Spleen (tissue), 11 donors: ENCODE results near the gene CTSE. TPM values are rescaled to one million over a fixed set of nuclear protein-coding genes. Genes with fewer than 3 reads are reported as not detected.
"Not testable (repeated sequence)": the region's sequence is repeated elsewhere in the genome, so short reads cannot be mapped to it uniquely, and the experiment has no call there.

Experiments
- DNase-seq: peaks from one replicate; pipeline ENCODE4 v3.0.0-alpha.2; 2020
- H3K27ac ChIP-seq, 8 donors: fragments of 200-600 bp; sonication (generic) in 7 of 8; 1 replicate in 4 of 8; 2 replicates in 4 of 8; pipeline versions ENCODE4 v1.5.0 to v1.8.0; 2016 to 2021; ENCODE audit warnings: inconsistent platforms in 4 of 8, mild to moderate bottlenecking in 4 of 8, moderate library complexity in 1 of 8
- H3K27me3 ChIP-seq, 7 donors: fragments of 200-600 bp; sonication (generic) in 6 of 7; replicated peaks in 1 of 7; 1 replicate in 4 of 7; 2 replicates in 3 of 7; pipeline versions ENCODE4 v1.5.0 to v1.8.0; 2016 to 2021; ENCODE audit warnings: inconsistent platforms in 3 of 7, mild to moderate bottlenecking in 1 of 7
- H3K36me3 ChIP-seq, 6 donors: fragments of 200-600 bp; sonication (generic) in 5 of 6; 1 replicate in 4 of 6; 2 replicates in 2 of 6; pipeline versions ENCODE4 v1.5.0 to v1.8.0; 2016 to 2021; ENCODE audit warnings: inconsistent platforms in 2 of 6
- H3K4me1 ChIP-seq, 6 donors: fragments of 200-600 bp; sonication (generic) in 5 of 6; 1 replicate in 3 of 6; 2 replicates in 3 of 6; pipeline versions ENCODE4 v1.5.0 to v1.8.0; 2016 to 2021; ENCODE audit warnings: inconsistent platforms in 3 of 6
- H3K4me3 ChIP-seq, 8 donors: fragments of 200-600 bp; sonication (generic) in 7 of 8; 1 replicate in 4 of 8; 2 replicates in 4 of 8; pipeline versions ENCODE4 v1.5.0 to v1.8.0; 2016 to 2021; ENCODE audit warnings: inconsistent platforms in 4 of 8, mild to moderate bottlenecking in 4 of 8, moderate library complexity in 2 of 8
- H3K9me3 ChIP-seq, 8 donors: fragments of 200-600 bp; sonication (generic) in 7 of 8; 1 replicate in 4 of 8; 2 replicates in 4 of 8; pipeline versions ENCODE4 v1.5.0 to v1.8.0; 2016 to 2021; ENCODE audit warnings: inconsistent platforms in 4 of 8
- CTCF ChIP-seq, 11 experiments: fragments of 200-600 bp in 7 of 11; fragments of 450-650 bp in 4 of 11; sonication (generic) in 4 of 11; IDR thresholded peaks in 8 of 11; conservative IDR thresholded peaks in 3 of 11; 1 replicate in 7 of 11; 2 replicates in 4 of 11; pipeline versions ENCODE4 v1.4.0 to v1.8.0; 2016 to 2021; ENCODE audit warnings: antibody characterized with exemption in 11 of 11, inconsistent platforms in 4 of 11, mild to moderate bottlenecking in 1 of 11
- POLR2A ChIP-seq, 3 donors: fragments of 450-650 bp; IDR thresholded peaks; one replicate each; pipeline ENCODE4 v1.5.1; 2017; ENCODE audit warnings: antibody characterized with exemption in 3 of 3, mild to moderate bottlenecking in 1 of 3
- POLR2AphosphoS5 ChIP-seq, 3 donors: sonication (generic); formaldehyde crosslinking; IDR thresholded peaks; one replicate each; pipeline ENCODE4 v1.5.1; 2017; ENCODE audit warnings: antibody characterized with exemption in 3 of 3
- WGBS, 5 donors: extraction: QIAGEN DNeasy Blood & Tissue Kit in 3 of 5; methylation state at CpG; one replicate each; pipeline versions ENCODE4 v1.1.5 to v1.1.7; 2013 to 2018; 5-methylcytosine and 5-hydroxymethylcytosine counted together
- intact Hi-C: fragments of 100-400 bp; cut with DNase I; formaldehyde crosslinking; loops from one replicate; pipeline ENCODE4 v1.15.0; 2023; ENCODE audit warnings: low total_unique reads
- polyA plus RNA-seq, 3 donors: library from polyadenylated mRNA; stranded (reverse); fragments of 200-250 nt; gene quantifications; one replicate each; pipeline ENCODE4 v1.2.1, GENCODE V29; 2013
- total RNA-seq, 7 donors: library from RNA; depleted of rRNA in 3 of 7; stranded (reverse); fragments of >200 nt in 3 of 7; fragmentation: NEBNext Ultra II Directional in 4 of 7; extraction: Animal tissue kit (Norgen Biotek cat#: 25700) in 4 of 7; gene quantifications; one replicate each; pipeline versions ENCODE4 v1.1.0 to v1.2.1, GENCODE V29; 2016 to 2021
- donor health status: healthy with polysubstance abuse.
- donor health status: DM: no; HTN: no; CAD: no; lungs with moderate emphysema.
- donor health status: DM: no; HTN: no; CAD: no.
- donor health status: Bipolar disorder and iron deficiency.
- donor health status: healthy.
- donor health status: DM: no; HTN: no; CAD: no.
- donor health status: DM: yes; HTN: yes; CAD: no.

Gene CTSE
- total and polyA plus RNA-seq, 10 donors: 0.06 to 0.66 (median 0.11) TPM; not detected in 5

GRCh38 chr1:206062464-206062863 is 38.8 kb upstream of the CTSE start:
- peaks cover 0 to 34% (median 16%) of the 10 kb centered on the region in 6 donors for H3K4me1 ChIP-seq
- WGBS, 5 donors: 69 to 78% (median 73%) methylated on average over 6 of the region's 6 CpGs
- no peaks in the 10 kb centered on the region for H3K9me3 ChIP-seq
- H3K27ac ChIP-seq: no peak overlapping the region
- intact Hi-C loops: no loop called here
- H3K4me3 ChIP-seq: no peak overlapping the region
- H3K27me3 ChIP-seq: no peaks in the 10 kb centered on the region
- TF ChIP-seq POLR2AphosphoS5 (IDR thresholded peaks at IDR 0.05) (no peak), CTCF (IDR thresholded peaks at IDR 0.05 in 8 of 11, conservative IDR thresholded peaks at IDR 0.05 in 3 of 11) (no peak), POLR2A (IDR thresholded peaks at IDR 0.05) (no peak)
- peaks cover 0 to 12% (median 0%) of the 10 kb centered on the region in 6 donors for H3K36me3 ChIP-seq
- DNase-seq: no peak

- H3K27ac ChIP-seq: no peak overlapping the region
- TF ChIP-seq POLR2A (IDR thresholded peaks at IDR 0.05): no peak
- no peak for TF ChIP-seq CTCF (IDR thresholded peaks at IDR 0.05 in 8 of 11, conservative IDR thresholded peaks at IDR 0.05 in 3 of 11)
- TF ChIP-seq POLR2AphosphoS5 (IDR thresholded peaks at IDR 0.05): no peak
- 95 to 98% (median 96%) methylated on average over 3 of the region's 3 CpGs for WGBS, 5 donors
- no peak for DNase-seq
- no peaks in the 10 kb centered on the region for H3K27me3 ChIP-seq
- intact Hi-C loops: no loop called here
- H3K4me3 ChIP-seq: no peak overlapping the region
- no peaks in the 10 kb centered on the region for H3K9me3 ChIP-seq
- peaks cover 0 to 12% (median 0%) of the 10 kb centered on the region in 6 donors for H3K36me3 ChIP-seq
- peaks cover 0 to 18% (median 4%) of the 10 kb centered on the region in 6 donors for H3K4me1 ChIP-seq
Observed at GRCh38 chr1:206060844-206061243, 37.1 kb upstream of the CTSE start.

- H3K9me3 ChIP-seq: no peaks in the 10 kb centered on the region
- 69 to 89% (median 83%) methylated on average over 3 of the region's 3 CpGs for WGBS, 5 donors
- peak overlapping the region in 1 of 8 donors; percentile 51 for H3K27ac ChIP-seq
- intact Hi-C loops: no loop called here
- H3K4me1 ChIP-seq: peaks cover 0 to 16% (median 3%) of the 10 kb centered on the region in 6 donors
- TF ChIP-seq POLR2A (IDR thresholded peaks at IDR 0.05): no peak
- no peak for TF ChIP-seq POLR2AphosphoS5 (IDR thresholded peaks at IDR 0.05)
- TF ChIP-seq CTCF (IDR thresholded peaks at IDR 0.05 in 8 of 11, conservative IDR thresholded peaks at IDR 0.05 in 3 of 11): no peak
- no peak overlapping the region for H3K4me3 ChIP-seq
- no peaks in the 10 kb centered on the region for H3K27me3 ChIP-seq
- H3K36me3 ChIP-seq: peaks cover 0 to 12% (median 0%) of the 10 kb centered on the region in 6 donors
- no peak for DNase-seq
Observed at GRCh38 chr1:206059355-206059915, 35.7 kb upstream of the CTSE start.

GRCh38 chr1:206058927-206059292 is 35.2 kb upstream of the CTSE start:
- peaks cover 0 to 21% (median 3%) of the 10 kb centered on the region in 6 donors for H3K4me1 ChIP-seq
- no peak for DNase-seq
- 94 to 100% (median 100%) methylated on average over 1 of the region's 1 CpG for WGBS, 5 donors
- intact Hi-C loops: no loop called here
- H3K9me3 ChIP-seq: no peaks in the 10 kb centered on the region
- peaks cover 0 to 12% (median 0%) of the 10 kb centered on the region in 6 donors for H3K36me3 ChIP-seq
- H3K27ac ChIP-seq: peak overlapping the region in 1 of 8 donors; percentile 51
- no peak for TF ChIP-seq POLR2A (IDR thresholded peaks at IDR 0.05)
- TF ChIP-seq POLR2AphosphoS5 (IDR thresholded peaks at IDR 0.05): no peak
- TF ChIP-seq CTCF (IDR thresholded peaks at IDR 0.05 in 8 of 11, conservative IDR thresholded peaks at IDR 0.05 in 3 of 11): no peak
- no peak overlapping the region for H3K4me3 ChIP-seq
- H3K27me3 ChIP-seq: no peaks in the 10 kb centered on the region

GRCh38 chr1:206058289-206058926 is 34.7 kb upstream of the CTSE start:
- 75 to 96% (median 89%) methylated on average over 5 to 7 of the region's 9 CpGs for WGBS, 5 donors
- H3K9me3 ChIP-seq, H3K4me3 ChIP-seq, DNase-seq, H3K27me3 ChIP-seq, intact Hi-C loops: not testable (repeated sequence)
- Histone ChIP-seq H3K4me1 (peaks cover 0 to 26% (median 8%) of the 10 kb centered on the region in 6 donors), H3K36me3 (peaks cover 0 to 12% (median 0%) of the 10 kb centered on the region in 6 donors), H3K27ac (peak overlapping the region in 4 of 8 donors; percentile 2 to 51 (median 18))

GRCh38 chr1:206055639-206056323 is 32.1 kb upstream of the CTSE start:
- H3K27ac ChIP-seq, intact Hi-C loops, DNase-seq, H3K27me3 ChIP-seq, H3K4me3 ChIP-seq, H3K36me3 ChIP-seq, H3K9me3 ChIP-seq: not testable (repeated sequence)
- H3K4me1 ChIP-seq: peaks cover 5 to 50% (median 29%) of the 10 kb centered on the region in 6 donors
- WGBS, 5 donors: 84 to 96% (median 88%) methylated on average over 8 of the region's 8 CpGs
